WTC11 (cell line): ENCODE measurements around the gene CBFA2T3. TPM values are rescaled to one million over a fixed set of nuclear protein-coding genes. Genes with fewer than 3 reads are reported as not detected.
"Not testable (repeated sequence)": the region's sequence is repeated elsewhere in the genome, so short reads cannot be mapped to it uniquely, and the experiment has no call there.

Experiments
- ATAC-seq: fragments of 200-7000 bp; cut with Tn5 transposase; 2 replicates; pipeline ENCODE4 v1.10.0; 2021; ENCODE audit warnings: mild to moderate bottlenecking, moderate library complexity
- CTCF ChIA-PET: fragments of 300-600 bp; sonication (Branson Sonifier 250); formaldehyde crosslinking; loops from one replicate; lab custom pipeline; 2021; ENCODE audit warnings: antibody characterized with exemption; lab: Charles Lee
- POLR2A ChIA-PET: fragments of 350-600 bp; sonication (Branson Sonifier 250); formaldehyde crosslinking; loops from one replicate; lab custom pipeline; 2021; ENCODE audit warnings: antibody characterized with exemption; lab: Charles Lee
- DNase-seq: peaks from one replicate; pipeline ENCODE4 v3.0.0; 2021; ENCODE audit warnings: low spot score
- H3K27ac Mint-ChIP-seq: 2 replicates; pipeline ENCODE4 v1.8.0; 2021; ENCODE audit warnings: mixed read lengths
- H3K27me3 Mint-ChIP-seq: 2 replicates; pipeline ENCODE4 v1.8.0; 2021; ENCODE audit warnings: low read depth, mild to moderate bottlenecking, moderate library complexity, mixed read lengths
- H3K36me3 Mint-ChIP-seq: 2 replicates; pipeline ENCODE4 v1.8.0; 2021; ENCODE audit warnings: mixed read lengths
- H3K4me1 Mint-ChIP-seq: 2 replicates; pipeline ENCODE4 v1.8.0; 2022; ENCODE audit warnings: mixed read lengths
- H3K4me3 Mint-ChIP-seq: 2 replicates; pipeline ENCODE4 v1.8.0; 2021; ENCODE audit warnings: mild to moderate bottlenecking, moderate library complexity, mixed read lengths
- H3K9me3 Mint-ChIP-seq: 2 replicates; pipeline ENCODE4 v1.8.0; 2021; ENCODE audit warnings: mixed read lengths
- CREB1 ChIP-seq: sonication (generic); formaldehyde crosslinking; IDR thresholded peaks from 2 replicates; pipeline ENCODE4 v1.8.0; 2023; ENCODE audit warnings: mild to moderate bottlenecking, missing genetic modification reagents
- CREM ChIP-seq: sonication (generic); formaldehyde crosslinking; IDR thresholded peaks from 2 replicates; pipeline ENCODE4 v1.8.1; 2022; ENCODE audit warnings: mild to moderate bottlenecking, missing genetic modification reagents, moderate library complexity
- ELF4 ChIP-seq: sonication (generic); formaldehyde crosslinking; IDR thresholded peaks from 2 replicates; pipeline ENCODE4 v1.8.1; 2022; ENCODE audit warnings: low read depth, mild to moderate bottlenecking, moderate library complexity, missing genetic modification reagents
- ETV6 ChIP-seq: sonication (generic); formaldehyde crosslinking; IDR thresholded peaks from 2 replicates; pipeline ENCODE4 v1.8.1; 2022; ENCODE audit warnings: mild to moderate bottlenecking, missing genetic modification reagents
- GABPB1 ChIP-seq: sonication (generic); formaldehyde crosslinking; IDR thresholded peaks from 2 replicates; pipeline ENCODE4 v1.8.1; 2023; ENCODE audit warnings: mild to moderate bottlenecking, missing genetic modification reagents
- GRHL2 ChIP-seq: fragments of 250-450 bp; sonication (Bioruptor Pico); IDR thresholded peaks from 2 replicates; pipeline ENCODE4 v1.8.0; 2022; ENCODE audit warnings: mild to moderate bottlenecking, moderate library complexity; ENCODE audit not compliant: insufficient replicate concordance, severe bottlenecking
- HMGA2 ChIP-seq: fragments of 250-450 bp; sonication (Bioruptor Pico); IDR thresholded peaks from 2 replicates; pipeline ENCODE4 v1.4.0; 2021; ENCODE audit warnings: mild to moderate bottlenecking, moderate library complexity
- IRF2 ChIP-seq: sonication (generic); formaldehyde crosslinking; IDR thresholded peaks from 2 replicates; pipeline ENCODE4 v1.8.0; 2022; ENCODE audit warnings: low read depth, missing genetic modification reagents, borderline replicate concordance
- JAZF1 ChIP-seq: fragments of 250-450 bp; sonication (Bioruptor Pico); IDR thresholded peaks from 2 replicates; pipeline ENCODE4 v1.9.0; 2021; ENCODE audit warnings: moderate library complexity, mild to moderate bottlenecking, inconsistent platforms
- MYBL2 ChIP-seq: sonication (generic); formaldehyde crosslinking; IDR thresholded peaks from 2 replicates; pipeline ENCODE4 v1.8.1; 2023; ENCODE audit warnings: mild to moderate bottlenecking, moderate library complexity, missing genetic modification reagents
- NFATC4 ChIP-seq: fragments of 250-450 bp; sonication (Bioruptor Pico); IDR thresholded peaks from 2 replicates; pipeline ENCODE4 v1.9.0; 2021; ENCODE audit warnings: mild to moderate bottlenecking
- NFYB ChIP-seq: sonication (generic); formaldehyde crosslinking; conservative IDR thresholded peaks from 2 replicates; pipeline ENCODE4 v1.8.0; 2022; ENCODE audit warnings: low read depth, missing genetic modification reagents
- NR3C1 ChIP-seq: sonication (generic); formaldehyde crosslinking; conservative IDR thresholded peaks from 2 replicates; pipeline ENCODE4 v1.8.1; 2023; ENCODE audit warnings: low read depth, mild to moderate bottlenecking, missing genetic modification reagents
- SMAD3 ChIP-seq: sonication (generic); formaldehyde crosslinking; IDR thresholded peaks from 2 replicates; pipeline ENCODE4 v1.8.0; 2022; ENCODE audit warnings: missing genetic modification reagents, mild to moderate bottlenecking, borderline replicate concordance
- SMAD4 ChIP-seq: sonication (generic); formaldehyde crosslinking; IDR thresholded peaks from 2 replicates; pipeline ENCODE4 v1.8.0; 2022; ENCODE audit warnings: mild to moderate bottlenecking, missing genetic modification reagents
- SP1 ChIP-seq: sonication (generic); formaldehyde crosslinking; conservative IDR thresholded peaks from 2 replicates; pipeline ENCODE4 v1.8.1; 2022; ENCODE audit warnings: missing genetic modification reagents
- ZNF138 ChIP-seq: sonication (generic); formaldehyde crosslinking; conservative IDR thresholded peaks from 2 replicates; pipeline ENCODE4 v1.8.1; 2022; ENCODE audit warnings: mild to moderate bottlenecking, moderate library complexity, missing genetic modification reagents
- ZNF232 ChIP-seq: sonication (generic); formaldehyde crosslinking; IDR thresholded peaks from 2 replicates; pipeline ENCODE4 v1.8.0; 2022; ENCODE audit warnings: mild to moderate bottlenecking, missing genetic modification reagents
- ZNF416 ChIP-seq: fragments of 250-450 bp; sonication (Bioruptor Pico); IDR thresholded peaks from 2 replicates; pipeline ENCODE4 v1.9.0; 2021; ENCODE audit warnings: mild to moderate bottlenecking, inconsistent platforms
- ZNF425 ChIP-seq: fragments of 250-450 bp; sonication (Bioruptor Pico); conservative IDR thresholded peaks from 2 replicates; pipeline ENCODE4 v1.9.0; 2021; ENCODE audit warnings: mild to moderate bottlenecking
- total RNA-seq: library from RNA; stranded (reverse); gene quantifications from 3 replicates; pipeline ENCODE4 v1.2.3, GENCODE V29; 2021
- TF ChIP-seq, protein P1 (sequence below): fragments of 250-450 bp; sonication (Bioruptor Pico); IDR thresholded peaks from 2 replicates; pipeline ENCODE4 v1.8.0; 2021; ENCODE audit warnings: mild to moderate bottlenecking
- TF ChIP-seq, protein P2 (sequence below): sonication (generic); formaldehyde crosslinking; IDR thresholded peaks from 2 replicates; pipeline ENCODE4 v1.8.1; 2023; ENCODE audit warnings: mild to moderate bottlenecking, missing genetic modification reagents
- TF ChIP-seq, protein P3 (sequence below): fragments of 250-450 bp; sonication (Bioruptor Pico); IDR thresholded peaks from 2 replicates; pipeline ENCODE4 v1.9.0; 2021; ENCODE audit warnings: moderate library complexity, mild to moderate bottlenecking, inconsistent platforms, borderline replicate concordance

CBFA2T3 gene
- total RNA-seq, 1 experiment from 2014 or later = 2.6 TPM

DNA sequence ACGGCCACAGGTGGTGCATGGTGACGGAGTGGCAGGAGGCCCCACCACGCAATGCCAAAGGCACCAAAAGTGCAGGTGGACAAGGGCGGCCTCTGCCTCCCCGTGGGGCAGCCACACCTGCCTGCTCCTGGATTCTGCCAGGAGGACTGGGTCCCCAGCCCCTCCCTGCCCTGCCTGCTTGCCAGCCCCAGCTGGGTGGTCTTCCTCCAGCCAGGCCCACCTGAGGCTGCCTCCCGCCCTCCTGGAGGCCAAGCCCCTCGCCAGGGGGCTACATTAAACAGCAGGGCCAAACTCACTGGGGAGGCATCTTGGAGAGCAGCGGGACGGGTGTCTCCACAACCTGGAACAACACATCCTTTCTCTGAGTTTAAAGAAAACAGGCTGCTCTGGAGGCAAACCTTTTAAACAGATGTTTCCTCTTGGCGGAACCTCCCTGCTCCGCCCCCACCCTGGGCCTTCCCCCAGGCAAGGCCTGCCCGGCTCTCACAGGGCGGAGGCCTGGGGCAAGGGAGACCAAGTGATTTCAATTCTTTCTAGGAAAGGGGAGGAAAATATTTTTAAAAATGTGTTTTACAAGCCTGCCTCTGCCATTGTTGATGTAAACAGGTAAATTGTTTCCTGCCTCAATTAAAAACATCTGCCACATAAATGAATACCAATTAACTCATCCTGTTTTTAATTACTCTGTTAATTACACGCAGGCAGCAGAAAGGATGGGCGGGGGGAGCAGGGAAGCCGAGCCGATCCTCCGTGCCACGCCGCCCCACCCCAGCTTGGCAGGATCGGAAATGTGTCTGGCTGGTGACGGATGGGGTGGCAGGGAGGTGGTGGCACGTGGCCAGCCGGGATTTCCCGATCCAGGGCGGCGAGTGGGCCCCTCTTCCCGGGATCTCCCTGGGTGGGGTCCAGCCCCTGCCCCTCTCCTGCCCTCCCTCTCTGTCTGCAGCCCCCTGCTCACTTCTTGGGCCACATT is 56.1 kb downstream of the CBFA2T3 start:
- Mint-ChIP-seq H3K9me3 (peaks cover 4% of the 10 kb centered on the region; the same call in 1 of the 2 replicates), H3K27me3 (no peaks in the 10 kb centered on the region), H3K36me3 (no peaks in the 10 kb centered on the region), H3K4me1 (peaks cover 23% of the 10 kb centered on the region), H3K4me3 (no peak overlapping the region), H3K27ac (no peak overlapping the region)
- TF ChIP-seq, protein P1, sequence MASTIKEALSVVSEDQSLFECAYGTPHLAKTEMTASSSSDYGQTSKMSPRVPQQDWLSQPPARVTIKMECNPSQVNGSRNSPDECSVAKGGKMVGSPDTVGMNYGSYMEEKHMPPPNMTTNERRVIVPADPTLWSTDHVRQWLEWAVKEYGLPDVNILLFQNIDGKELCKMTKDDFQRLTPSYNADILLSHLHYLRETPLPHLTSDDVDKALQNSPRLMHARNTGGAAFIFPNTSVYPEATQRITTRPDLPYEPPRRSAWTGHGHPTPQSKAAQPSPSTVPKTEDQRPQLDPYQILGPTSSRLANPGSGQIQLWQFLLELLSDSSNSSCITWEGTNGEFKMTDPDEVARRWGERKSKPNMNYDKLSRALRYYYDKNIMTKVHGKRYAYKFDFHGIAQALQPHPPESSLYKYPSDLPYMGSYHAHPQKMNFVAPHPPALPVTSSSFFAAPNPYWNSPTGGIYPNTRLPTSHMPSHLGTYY (CRISPR knock-in tag) = no peak
- TF ChIP-seq MYBL2 (no peak), CREM (CRISPR knock-in tag) (no peak), SP1 (CRISPR knock-in tag) (no peak), ZNF425 (CRISPR knock-in tag) (no peak), CREB1 (CRISPR knock-in tag) (no peak), NFATC4 (CRISPR knock-in tag) (no peak)
- TF ChIP-seq, protein P2, sequence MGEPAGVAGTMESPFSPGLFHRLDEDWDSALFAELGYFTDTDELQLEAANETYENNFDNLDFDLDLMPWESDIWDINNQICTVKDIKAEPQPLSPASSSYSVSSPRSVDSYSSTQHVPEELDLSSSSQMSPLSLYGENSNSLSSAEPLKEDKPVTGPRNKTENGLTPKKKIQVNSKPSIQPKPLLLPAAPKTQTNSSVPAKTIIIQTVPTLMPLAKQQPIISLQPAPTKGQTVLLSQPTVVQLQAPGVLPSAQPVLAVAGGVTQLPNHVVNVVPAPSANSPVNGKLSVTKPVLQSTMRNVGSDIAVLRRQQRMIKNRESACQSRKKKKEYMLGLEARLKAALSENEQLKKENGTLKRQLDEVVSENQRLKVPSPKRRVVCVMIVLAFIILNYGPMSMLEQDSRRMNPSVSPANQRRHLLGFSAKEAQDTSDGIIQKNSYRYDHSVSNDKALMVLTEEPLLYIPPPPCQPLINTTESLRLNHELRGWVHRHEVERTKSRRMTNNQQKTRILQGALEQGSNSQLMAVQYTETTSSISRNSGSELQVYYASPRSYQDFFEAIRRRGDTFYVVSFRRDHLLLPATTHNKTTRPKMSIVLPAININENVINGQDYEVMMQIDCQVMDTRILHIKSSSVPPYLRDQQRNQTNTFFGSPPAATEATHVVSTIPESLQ (CRISPR knock-in tag) = no peak
- DNase-seq (no peak), ATAC-seq (no peak)
- CTCF ChIA-PET = no interaction called here
- POLR2A ChIA-PET = no interaction called here

DNA sequence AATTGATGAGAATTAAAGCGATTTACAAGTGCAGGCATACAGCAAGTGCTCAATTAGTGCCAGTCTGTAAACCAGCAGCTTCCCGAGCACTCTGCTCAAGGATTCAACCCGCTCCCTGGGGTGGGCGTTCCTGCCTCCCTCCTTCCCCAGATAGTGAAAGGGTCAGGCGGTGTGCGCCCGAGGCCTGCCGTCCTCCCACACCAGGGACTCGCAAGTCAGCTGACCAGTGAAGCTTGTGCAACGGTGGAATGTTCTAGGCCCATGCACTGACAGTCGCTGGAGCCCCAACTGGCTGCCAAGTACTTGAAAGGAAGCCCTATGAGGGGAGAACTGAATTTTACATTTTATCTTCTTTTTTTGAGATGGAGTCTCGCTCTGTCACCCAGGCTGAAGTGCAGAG is 57.1 kb downstream of the CBFA2T3 start:
- DNase-seq = no peak
- ChIA-PET POLR2A (no interaction called here), CTCF (interaction anchor here (0.7 to 0.8 kb wide), 2 partner anchors 108 to 247 kb away, joined by 3 to 4 read pairs; partner anchors contain the start of gene APRT)
- Mint-ChIP-seq H3K27ac (no peak overlapping the region), H3K4me1 (peaks cover 19% of the 10 kb centered on the region), H3K4me3 (no peak overlapping the region), H3K9me3 (peaks cover 5% of the 10 kb centered on the region; the same call in 1 of the 2 replicates), H3K27me3 (no peaks in the 10 kb centered on the region), H3K36me3 (no peaks in the 10 kb centered on the region)
- no peak for TF ChIP-seq GABPB1 (CRISPR knock-in tag)
- no peak for TF ChIP-seq HMGA2 (CRISPR knock-in tag)
- no peak for TF ChIP-seq IRF2
- no peak for TF ChIP-seq SMAD4 (CRISPR knock-in tag)
- TF ChIP-seq SMAD3 (CRISPR knock-in tag) = no peak
- no peak for TF ChIP-seq ETV6 (CRISPR knock-in tag)
- TF ChIP-seq ELF4 (CRISPR knock-in tag) = no peak
- TF ChIP-seq NFYB = no peak
- TF ChIP-seq, protein P3, sequence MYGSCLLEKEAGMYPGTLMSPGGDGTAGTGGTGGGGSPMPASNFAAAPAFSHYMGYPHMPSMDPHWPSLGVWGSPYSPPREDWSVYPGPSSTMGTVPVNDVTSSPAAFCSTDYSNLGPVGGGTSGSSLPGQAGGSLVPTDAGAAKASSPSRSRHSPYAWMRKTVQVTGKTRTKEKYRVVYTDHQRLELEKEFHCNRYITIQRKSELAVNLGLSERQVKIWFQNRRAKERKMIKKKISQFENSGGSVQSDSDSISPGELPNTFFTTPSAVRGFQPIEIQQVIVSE (CRISPR knock-in tag) = no peak
- TF ChIP-seq NR3C1 = no peak
- TF ChIP-seq ZNF416 (CRISPR knock-in tag) = no peak
- TF ChIP-seq GRHL2 (CRISPR knock-in tag) = no peak
- no peak for TF ChIP-seq ZNF232 (CRISPR knock-in tag)
- no peak for TF ChIP-seq ZNF138 (CRISPR knock-in tag)
- TF ChIP-seq JAZF1 (CRISPR knock-in tag) = no peak
- TF ChIP-seq, all 79 proteins: peak for 0
- ATAC-seq = no peak

DNA sequence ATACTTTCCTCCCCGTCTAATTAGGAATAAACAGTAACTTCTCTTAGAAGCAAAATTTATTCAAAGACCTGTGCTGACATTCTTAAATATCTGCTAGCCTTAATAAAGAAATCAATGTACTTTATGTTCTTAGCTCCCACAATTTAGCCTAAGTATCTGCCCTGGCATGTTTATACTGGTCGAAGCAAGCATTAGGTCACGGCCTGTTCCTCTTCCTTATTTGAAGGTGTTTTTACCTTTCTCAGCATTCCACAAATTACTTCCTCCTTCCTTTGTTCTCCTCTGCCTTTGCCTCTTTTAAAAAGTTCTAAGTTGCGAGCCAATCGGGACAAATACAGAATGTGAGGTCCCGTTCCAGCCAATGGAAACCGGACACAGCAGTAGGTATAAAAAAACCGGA is 58.1 kb downstream of the CBFA2T3 start:
- CTCF ChIA-PET = interaction anchor here (1.4 kb wide), 1 partner anchor 181 kb away, joined by 4 read pairs; no protein-coding TSS in a partner anchor
- H3K9me3 Mint-ChIP-seq, POLR2A ChIA-PET, H3K36me3 Mint-ChIP-seq, H3K4me3 Mint-ChIP-seq, H3K27me3 Mint-ChIP-seq, ATAC-seq, DNase-seq: not testable (repeated sequence)
- Mint-ChIP-seq H3K27ac (peak overlapping the region; percentile 74), H3K4me1 (peaks cover 16% of the 10 kb centered on the region)
